GM12878 (cell line): ENCODE results near the gene GHITM. TPM values are rescaled to one million over a fixed set of nuclear protein-coding genes. Genes with fewer than 3 reads are reported as not detected.

Source experiments
- ATAC-seq: fragments of 200-7000 bp; cut with Tn5 transposase; 3 replicates; pipeline ENCODE4 v1.9.1; 2020; ENCODE audit warnings: mild to moderate bottlenecking, moderate library complexity
- BruUV-seq: library from RNA; stranded (reverse); fragments of 400-500 nt; replicated peaks from 2 replicates; lab custom pipeline; 2021; lab: Mats Ljungman, UMichigan
- CTCF ChIA-PET: fragments of 300-600 bp; sonication (Branson Sonifier 250); formaldehyde crosslinking; extraction: SDS; loops from one replicate; lab custom pipeline; 2021; ENCODE audit warnings: inconsistent platforms; lab: Yijun Ruan, JAX
- POLR2A ChIA-PET: fragments of 350-600 bp; formaldehyde crosslinking; extraction: SDS; loops from one replicate; lab custom pipeline; 2021; ENCODE audit warnings: inconsistent platforms; lab: Charles Lee
- RAD21 ChIA-PET: fragments of 300-600 bp; sonication (Branson Sonifier 250); formaldehyde crosslinking; loops from one replicate; lab custom pipeline; 2023; ENCODE audit warnings: antibody characterized with exemption; ENCODE audit not compliant: unreplicated experiment; lab: Charles Lee
- SMC1A ChIA-PET: fragments of 300-600 bp; sonication (Branson Sonifier 250); formaldehyde crosslinking; loops from one replicate; lab custom pipeline; 2023; ENCODE audit not compliant: unreplicated experiment, uncharacterized antibody; lab: Charles Lee
- DNase-seq: peaks from one replicate; pipeline ENCODE4 v3.0.0-alpha.2; 2011; ENCODE audit warnings: low read depth, low spot score
- FAIRE-seq: peaks from 3 replicates; lab custom pipeline; 2011; peaks lifted over from hg19 to GRCh38; lab: Jason Lieb, UNC
- H2AFZ ChIP-seq: 2 replicates; pipeline ENCODE4 v1.6.0; 2011; ENCODE audit warnings: low read depth, low read length, control low read depth; ENCODE audit not compliant: control insufficient read depth
- H3K27ac ChIP-seq: 2 replicates; pipeline ENCODE4 v1.5.1; 2011; ENCODE audit warnings: control low read depth; ENCODE audit not compliant: control insufficient read depth, insufficient read depth
- H3K27me3 ChIP-seq, 2 experiments: replicated peaks in 1 of 2; 2 replicates each; pipeline versions ENCODE4 v1.6.0 to v1.6.1; 2011; ENCODE audit warnings: low read length in 1 of 2; ENCODE audit not compliant: control insufficient read depth in 2 of 2, insufficient read depth in 2 of 2
- H3K36me3 ChIP-seq, 2 experiments: 2 replicates each; pipeline ENCODE4 v1.5.1; 2011; ENCODE audit warnings: low read length in 1 of 2; ENCODE audit not compliant: control insufficient read depth in 2 of 2, insufficient read depth in 2 of 2
- H3K4me1 ChIP-seq: 2 replicates; pipeline ENCODE4 v1.6.1; 2011; ENCODE audit warnings: mild to moderate bottlenecking, low read length, moderate library complexity, mixed read lengths; ENCODE audit not compliant: control insufficient read depth, insufficient read depth
- H3K4me2 ChIP-seq: 2 replicates; pipeline ENCODE4 v1.6.0; 2011; ENCODE audit warnings: control low read depth; ENCODE audit not compliant: control insufficient read depth, insufficient read depth
- H3K4me3 ChIP-seq: fragments of 200-600 bp; sonication (generic); 2 replicates; pipeline ENCODE4 v1.5.1; 2016
- H3K79me2 ChIP-seq: 2 replicates; pipeline ENCODE4 v1.6.0; 2011; ENCODE audit warnings: low read length; ENCODE audit not compliant: control insufficient read depth, insufficient read depth
- H3K9ac ChIP-seq: 2 replicates; pipeline ENCODE4 v1.8.0; 2011; ENCODE audit warnings: low read length, control low read depth, mixed read lengths; ENCODE audit not compliant: control insufficient read depth, insufficient read depth
- H3K9me3 ChIP-seq: replicated peaks from 3 replicates; pipeline ENCODE4 v1.5.1; 2011; ENCODE audit warnings: mild to moderate bottlenecking, low read length; ENCODE audit not compliant: control insufficient read depth, insufficient read depth
- H4K20me1 ChIP-seq: 2 replicates; pipeline ENCODE4 v1.6.0; 2011; ENCODE audit not compliant: control insufficient read depth, insufficient read depth
- RFX5 ChIP-seq: IDR thresholded peaks from 2 replicates; pipeline ENCODE4 v1.6.1; 2011; ENCODE audit warnings: low read depth, low read length, improper control_type of control experiment
- WGBS: methylation state at CpG from one replicate; pipeline ENCODE4 v1.1.6; 2016; ENCODE audit warnings: low lambda C conversion rate; ENCODE audit not compliant: insufficient replicate concordance, insufficient coverage; ENCODE audit errors: missing lambda C conversion rate; 5-methylcytosine and 5-hydroxymethylcytosine counted together
- in situ Hi-C: fragments of 300-500 bp; cut with MboI; formaldehyde crosslinking; loops from 9 replicates; pipeline ENCODE4 v1.14.3; 2018; ENCODE audit warnings: mixed read lengths
- intact Hi-C: fragments of 100-400 bp; cut with micrococcal nuclease; formaldehyde crosslinking; loops from one replicate; pipeline ENCODE4 v1.14.2; 2022; ENCODE audit not compliant: unreplicated experiment
- polyA plus RNA-seq, 11 experiments: library from polyadenylated mRNA; depleted of rRNA in 4 of 11; unstranded in 6 of 11; stranded (reverse) in 5 of 11; fragments of >200 nt; fragmentation: Nextera tagmentation in 4 of 11; fragmentation: Illumina TruSeq in 1 of 11; extraction: Ambion mirVana in 4 of 11; extraction: Trizol in 1 of 11; gene quantifications; 1 replicate in 1 of 11; 2 replicates in 10 of 11; pipeline versions ENCODE4 v1.2.1 to v1.2.3, GENCODE V29; 2011 to 2016; ENCODE audit warnings: inconsistent platforms in 2 of 11, missing spikeins in 2 of 11, low read depth in 1 of 11
- total RNA-seq, 4 experiments: library from RNA; depleted of rRNA in 3 of 4; stranded (reverse); fragments of >200 nt in 3 of 4; fragmentation: Illumina TruSeq in 1 of 4; extraction: Trizol in 1 of 4; gene quantifications; 2 replicates each; pipeline versions ENCODE4 v1.2.1 to v1.2.3, GENCODE V29; 2013 to 2021
- TF ChIP-seq, protein P1 (sequence below): fragments of 450-650 bp; IDR thresholded peaks from 2 replicates; pipeline ENCODE4 v1.6.1; 2017; ENCODE audit warnings: mild to moderate bottlenecking, moderate library complexity
- TF ChIP-seq, protein P2 (sequence below): fragments of 450-650 bp; IDR thresholded peaks from 2 replicates; pipeline ENCODE4 v1.6.1; 2016; ENCODE audit warnings: mild to moderate bottlenecking
- TF ChIP-seq, protein P3 (sequence below): IDR thresholded peaks from 2 replicates; pipeline ENCODE4 v1.6.1; 2011; ENCODE audit warnings: mild to moderate bottlenecking, low read depth, low read length, moderate library complexity; ENCODE audit not compliant: insufficient replicate concordance

GHITM gene
- total and polyA plus RNA-seq, 10 of the 15 experiments (the other 5 are each of a cell fraction or from before 2014, with no cell fraction given) = 120 to 501 (median 209) TPM

DNA sequence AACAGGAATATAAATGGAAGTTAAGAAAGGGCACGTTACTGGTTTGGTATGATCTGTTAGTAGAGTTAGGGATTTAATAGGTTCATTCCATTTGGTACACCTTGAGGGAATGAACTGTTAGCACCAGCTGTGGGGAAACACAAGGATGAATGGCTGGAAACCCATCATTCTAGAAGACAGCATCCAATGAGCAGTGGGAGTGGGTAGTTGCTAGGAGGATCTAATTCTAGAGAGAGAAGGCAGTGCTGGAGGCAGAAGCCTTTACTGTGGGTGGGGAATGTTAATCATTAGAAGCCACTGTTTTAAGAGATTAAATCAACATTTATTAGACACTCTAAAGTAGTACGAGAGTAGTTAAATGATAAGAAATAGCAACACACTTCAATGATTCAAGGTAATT, 18.8 kb downstream of the GHITM start:
- TF ChIP-seq, protein P1, sequence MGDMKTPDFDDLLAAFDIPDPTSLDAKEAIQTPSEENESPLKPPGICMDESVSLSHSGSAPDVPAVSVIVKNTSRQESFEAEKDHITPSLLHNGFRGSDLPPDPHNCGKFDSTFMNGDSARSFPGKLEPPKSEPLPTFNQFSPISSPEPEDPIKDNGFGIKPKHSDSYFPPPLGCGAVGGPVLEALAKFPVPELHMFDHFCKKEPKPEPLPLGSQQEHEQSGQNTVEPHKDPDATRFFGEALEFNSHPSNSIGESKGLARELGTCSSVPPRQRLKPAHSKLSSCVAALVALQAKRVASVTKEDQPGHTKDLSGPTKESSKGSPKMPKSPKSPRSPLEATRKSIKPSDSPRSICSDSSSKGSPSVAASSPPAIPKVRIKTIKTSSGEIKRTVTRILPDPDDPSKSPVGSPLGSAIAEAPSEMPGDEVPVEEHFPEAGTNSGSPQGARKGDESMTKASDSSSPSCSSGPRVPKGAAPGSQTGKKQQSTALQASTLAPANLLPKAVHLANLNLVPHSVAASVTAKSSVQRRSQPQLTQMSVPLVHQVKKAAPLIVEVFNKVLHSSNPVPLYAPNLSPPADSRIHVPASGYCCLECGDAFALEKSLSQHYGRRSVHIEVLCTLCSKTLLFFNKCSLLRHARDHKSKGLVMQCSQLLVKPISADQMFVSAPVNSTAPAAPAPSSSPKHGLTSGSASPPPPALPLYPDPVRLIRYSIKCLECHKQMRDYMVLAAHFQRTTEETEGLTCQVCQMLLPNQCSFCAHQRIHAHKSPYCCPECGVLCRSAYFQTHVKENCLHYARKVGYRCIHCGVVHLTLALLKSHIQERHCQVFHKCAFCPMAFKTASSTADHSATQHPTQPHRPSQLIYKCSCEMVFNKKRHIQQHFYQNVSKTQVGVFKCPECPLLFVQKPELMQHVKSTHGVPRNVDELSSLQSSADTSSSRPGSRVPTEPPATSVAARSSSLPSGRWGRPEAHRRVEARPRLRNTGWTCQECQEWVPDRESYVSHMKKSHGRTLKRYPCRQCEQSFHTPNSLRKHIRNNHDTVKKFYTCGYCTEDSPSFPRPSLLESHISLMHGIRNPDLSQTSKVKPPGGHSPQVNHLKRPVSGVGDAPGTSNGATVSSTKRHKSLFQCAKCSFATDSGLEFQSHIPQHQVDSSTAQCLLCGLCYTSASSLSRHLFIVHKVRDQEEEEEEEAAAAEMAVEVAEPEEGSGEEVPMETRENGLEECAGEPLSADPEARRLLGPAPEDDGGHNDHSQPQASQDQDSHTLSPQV = no peak
- TF ChIP-seq, protein P2, sequence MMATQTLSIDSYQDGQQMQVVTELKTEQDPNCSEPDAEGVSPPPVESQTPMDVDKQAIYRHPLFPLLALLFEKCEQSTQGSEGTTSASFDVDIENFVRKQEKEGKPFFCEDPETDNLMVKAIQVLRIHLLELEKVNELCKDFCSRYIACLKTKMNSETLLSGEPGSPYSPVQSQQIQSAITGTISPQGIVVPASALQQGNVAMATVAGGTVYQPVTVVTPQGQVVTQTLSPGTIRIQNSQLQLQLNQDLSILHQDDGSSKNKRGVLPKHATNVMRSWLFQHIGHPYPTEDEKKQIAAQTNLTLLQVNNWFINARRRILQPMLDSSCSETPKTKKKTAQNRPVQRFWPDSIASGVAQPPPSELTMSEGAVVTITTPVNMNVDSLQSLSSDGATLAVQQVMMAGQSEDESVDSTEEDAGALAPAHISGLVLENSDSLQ = peak; percentile 67
- TF ChIP-seq, protein P3, sequence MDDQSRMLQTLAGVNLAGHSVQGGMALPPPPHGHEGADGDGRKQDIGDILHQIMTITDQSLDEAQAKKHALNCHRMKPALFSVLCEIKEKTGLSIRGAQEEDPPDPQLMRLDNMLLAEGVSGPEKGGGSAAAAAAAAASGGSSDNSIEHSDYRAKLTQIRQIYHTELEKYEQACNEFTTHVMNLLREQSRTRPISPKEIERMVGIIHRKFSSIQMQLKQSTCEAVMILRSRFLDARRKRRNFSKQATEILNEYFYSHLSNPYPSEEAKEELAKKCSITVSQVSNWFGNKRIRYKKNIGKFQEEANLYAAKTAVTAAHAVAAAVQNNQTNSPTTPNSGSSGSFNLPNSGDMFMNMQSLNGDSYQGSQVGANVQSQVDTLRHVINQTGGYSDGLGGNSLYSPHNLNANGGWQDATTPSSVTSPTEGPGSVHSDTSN = peak; percentile 11
- TF ChIP-seq RFX5 = peak; percentile 73
- intact Hi-C loops = loop anchor here (10.0 kb wide), 1 partner anchor 377 kb away; no protein-coding TSS in a partner anchor

More for the DNA sequence above, 18.8 kb downstream of the GHITM start:
- H3K4me1 ChIP-seq = peaks cover 7% of the 10 kb centered on the region
- no peak overlapping the region for H3K9ac ChIP-seq
- H3K4me2 ChIP-seq = no peak overlapping the region
- peaks cover 3% of the 10 kb centered on the region; the same call in 1 of the 2 replicates for H4K20me1 ChIP-seq
- DNase-seq (no peak), FAIRE-seq (no peak), ATAC-seq (0 out of 3 replicates have a peak, but pooled peaks have one; percentile 23)
- in situ Hi-C loops = no loop called here
- peaks cover 0 to 16% of the 10 kb centered on the region in 2 experiments; a peak in 2 of 4 replicates for H3K36me3 ChIP-seq
- SMC1A ChIA-PET = interaction anchor here (1.5 to 4.5 kb wide), 3 partner anchors 9 to 44 kb away, joined by 3 to 21 read pairs (median 10); no protein-coding TSS in a partner anchor
- 98% methylated on average over 2 of the region's 2 CpGs for WGBS
- CTCF ChIA-PET = interaction anchor here (5.6 to 25.5 kb wide), 2 partner anchors 10 to 46 kb away, joined by 60 to 788 read pairs; partner anchors contain the start of gene CDHR1
- H3K4me3 ChIP-seq = no peak overlapping the region
- H3K9me3 ChIP-seq = no peaks in the 10 kb centered on the region
- no peak overlapping the region for H2AFZ ChIP-seq
- H3K27ac ChIP-seq = no peak overlapping the region
- no peaks in the 10 kb centered on the region for H3K27me3 ChIP-seq
- BruUV-seq = no TSS peak
- peaks cover 14% of the 10 kb centered on the region for H3K79me2 ChIP-seq
- POLR2A ChIA-PET = no interaction called here
- RAD21 ChIA-PET = interaction anchor here (1.0 to 1.2 kb wide), 2 partner anchors 10 to 46 kb away, joined by 3 read pairs; no protein-coding TSS in a partner anchor
